Urothelium cell line (cell line): ENCODE measurements around the gene KRTAP12-3.
"Not testable (repeated sequence)": the region's sequence is repeated elsewhere in the genome, so short reads cannot be mapped to it uniquely, and the experiment has no call there.

Source experiments
- DNase-seq: peaks from one replicate; pipeline ENCODE4 v3.0.0; 2011; ENCODE audit warnings: low spot score, mixed read lengths
- FAIRE-seq: peaks from 2 replicates; lab custom pipeline; 2011; peaks lifted over from hg19 to GRCh38; lab: Jason Lieb, UNC

Gene KRTAP12-3

GRCh38 chr21:44627181-44627822, 30.4 kb upstream of the KRTAP12-3 start:
- not testable (repeated sequence) for FAIRE-seq, DNase-seq

- FAIRE-seq, DNase-seq: not testable (repeated sequence)
Observed at GRCh38 chr21:44627831-44628233, 29.9 kb upstream of the KRTAP12-3 start.

GRCh38 chr21:44628707-44629391, 28.9 kb upstream of the KRTAP12-3 start:
- FAIRE-seq, result no peak
- DNase-seq, result no peak

GRCh38 chr21:44630440-44630839, 27.3 kb upstream of the KRTAP12-3 start:
- no peak for DNase-seq
- no peak for FAIRE-seq

GRCh38 chr21:44632067-44632466, 25.7 kb upstream of the KRTAP12-3 start:
- no peak for FAIRE-seq

GRCh38 chr21:44636209-44637017, 21.3 kb upstream of the KRTAP12-3 start:
- FAIRE-seq (no peak), DNase-seq (no peak)

More at GRCh38 chr21:44632067-44632466, 25.7 kb upstream of the KRTAP12-3 start:
- no peak for DNase-seq

- FAIRE-seq, result no peak
- DNase-seq, result no peak
Observed at GRCh38 chr21:44637018-44637850, 20.5 kb upstream of the KRTAP12-3 start, which contains the start of gene KRTAP10-10. KRTAP10-10 (plus strand) TSS chr21:44637356; CDS start chr21:44637418, 62 bp downstream.

GRCh38 chr21:44637851-44638348, 19.8 kb upstream of the KRTAP12-3 start:
- DNase-seq, result not testable (repeated sequence)
- peak; percentile 52 for FAIRE-seq

- not testable (repeated sequence) for DNase-seq
- peak; percentile 44 for FAIRE-seq
Observed at GRCh38 chr21:44638506-44639330, 19.0 kb upstream of the KRTAP12-3 start.

- DNase-seq (no peak), FAIRE-seq (no peak)
Observed at GRCh38 chr21:44639331-44639655, 18.4 kb upstream of the KRTAP12-3 start.

- DNase-seq (no peak), FAIRE-seq (no peak)
Observed at GRCh38 chr21:44640761-44641160, 17.0 kb upstream of the KRTAP12-3 start.

GRCh38 chr21:44643741-44644310, 13.9 kb upstream of the KRTAP12-3 start:
- DNase-seq, result no peak
- FAIRE-seq, result no peak

GRCh38 chr21:44644878-44645277, 12.9 kb upstream of the KRTAP12-3 start:
- no peak for DNase-seq
- no peak for FAIRE-seq

GRCh38 chr21:44646366-44647221, 11.1 kb upstream of the KRTAP12-3 start, which contains the start of gene KRTAP10-11:
KRTAP10-11 (plus strand) TSS chr21:44646414; CDS start chr21:44646459, 45 bp downstream.
- FAIRE-seq, result peak; percentile 52
- DNase-seq, result not testable (repeated sequence)

- FAIRE-seq, result no peak
- no peak for DNase-seq
Observed at GRCh38 chr21:44647222-44647552, 10.5 kb upstream of the KRTAP12-3 start.

GRCh38 chr21:44648557-44649311, 9.0 kb upstream of the KRTAP12-3 start:
- FAIRE-seq (no peak), DNase-seq (no peak)

GRCh38 chr21:44649521-44650100, 8.1 kb upstream of the KRTAP12-3 start:
- FAIRE-seq, result peak; percentile 56
- no peak for DNase-seq
